ENCODE data around the gene TPP1. TPM values are rescaled to one million over a fixed set of nuclear protein-coding genes. Genes with fewer than 3 reads are reported as not detected.

The TPP1 gene
- total and polyA plus RNA-seq, 9 of the 15 experiments (the other 6 are each of a cell fraction or from before 2014, with no cell fraction given), result 7.5 to 75.8 (median 15.7) TPM

GRCh38 chr11:6658647-6659046, 39.4 kb upstream of the TPP1 start:
- Histone ChIP-seq H3K4me1 (replicated peaks in 1 of 2; ENCODE audit: control insufficient read depth in 2 of 2, insufficient read depth in 2 of 2, low read length in 2 of 2) (peaks cover 0 to 9% of the 10 kb centered on the region in 2 experiments; a peak in 3 of 5 replicates), H3K9me1 (ENCODE audit: control insufficient read depth, insufficient read depth, low read length) (no peaks in the 10 kb centered on the region), H4K20me1 (replicated peaks; ENCODE audit: control insufficient read depth, insufficient read depth, low read length) (no peaks in the 10 kb centered on the region), H2AFZ (ENCODE audit: low read depth, low read length) (no peak overlapping the region), H3K9ac (ENCODE audit: insufficient read depth in 1 of 2, low read depth in 2 of 2, low read length in 2 of 2) (no peak overlapping the region), H3K27me3 (ENCODE audit: control insufficient read depth in 2 of 2, insufficient read depth in 2 of 2, low read length in 2 of 2) (no peaks in the 10 kb centered on the region), H3K27ac (ENCODE audit: extremely low read depth, low read depth, low read length) (no peak overlapping the region), H3K4me3 (no peak overlapping the region), H3K4me2 (ENCODE audit: insufficient read depth, low read length) (no peak overlapping the region), H3K79me2 (ENCODE audit: control insufficient read depth, insufficient read depth, low read length) (no peaks in the 10 kb centered on the region), H3K9me3 (replicated peaks; ENCODE audit: control insufficient read depth, insufficient read depth, low read depth, low read length) (no peaks in the 10 kb centered on the region), H3K36me3 (ENCODE audit: control insufficient read depth, insufficient read depth, low read length) (no peaks in the 10 kb centered on the region)
- no TSS peak for BruUV-seq (replicated peaks)
- ATAC-seq (no peak), DNase-seq (ENCODE audit: extremely low read depth in 1 of 4, low spot score in 3 of 4) (no peak), FAIRE-seq (no peak)
- in situ Hi-C loops (cut with MboI) (no loop called here), intact Hi-C loops (cut with micrococcal nuclease) (no loop called here)
- no peak for TF ChIP-seq ZC3H4 (CRISPR knock-in tag; IDR thresholded peaks at IDR 0.05; ENCODE audit: borderline replicate concordance)
- TF ChIP-seq ZNF174 (CRISPR knock-in tag; IDR thresholded peaks at IDR 0.05), result no peak
- TF ChIP-seq GATAD2A (IDR thresholded peaks at IDR 0.05), result no peak
- TF ChIP-seq ZNF175 (CRISPR knock-in tag; IDR thresholded peaks at IDR 0.05; ENCODE audit: low read depth), result no peak
- TF ChIP-seq NONO (IDR thresholded peaks at IDR 0.05; ENCODE audit: low read depth in 2 of 2, low read length in 1 of 2), result no peak
- TF ChIP-seq RBM15 (IDR thresholded peaks at IDR 0.05; ENCODE audit: insufficient read depth, low read length), result no peak
- POLR2A ChIA-PET, result interaction anchor here (1.8 kb wide), 1 partner anchor 22 kb away, joined by 6 read pairs; no protein-coding TSS in a partner anchor
- CTCF ChIA-PET (ENCODE audit: low intra/inter-chr PET ratio), result no interaction called here

GRCh38 chr11:6657346-6657745, 38.1 kb upstream of the TPP1 start:
- Histone ChIP-seq H3K9me3 (replicated peaks; ENCODE audit: control insufficient read depth, insufficient read depth, low read depth, low read length) (no peaks in the 10 kb centered on the region), H2AFZ (ENCODE audit: low read depth, low read length) (no peak overlapping the region), H3K4me2 (ENCODE audit: insufficient read depth, low read length) (no peak overlapping the region), H3K4me3 (no peak overlapping the region), H3K27ac (ENCODE audit: extremely low read depth, low read depth, low read length) (no peak overlapping the region), H3K9me1 (ENCODE audit: control insufficient read depth, insufficient read depth, low read length) (no peaks in the 10 kb centered on the region), H3K4me1 (replicated peaks in 1 of 2; ENCODE audit: control insufficient read depth in 2 of 2, insufficient read depth in 2 of 2, low read length in 2 of 2) (peaks cover 0 to 9% of the 10 kb centered on the region in 2 experiments; a peak in 3 of 5 replicates), H3K36me3 (ENCODE audit: control insufficient read depth, insufficient read depth, low read length) (no peaks in the 10 kb centered on the region), H3K9ac (ENCODE audit: insufficient read depth in 1 of 2, low read depth in 2 of 2, low read length in 2 of 2) (no peak overlapping the region), H4K20me1 (replicated peaks; ENCODE audit: control insufficient read depth, insufficient read depth, low read length) (no peaks in the 10 kb centered on the region), H3K79me2 (ENCODE audit: control insufficient read depth, insufficient read depth, low read length) (no peaks in the 10 kb centered on the region), H3K27me3 (ENCODE audit: control insufficient read depth in 2 of 2, insufficient read depth in 2 of 2, low read length in 2 of 2) (no peaks in the 10 kb centered on the region)
- in situ Hi-C loops (cut with MboI) (no loop called here), intact Hi-C loops (cut with micrococcal nuclease) (no loop called here)
- ChIA-PET CTCF (ENCODE audit: low intra/inter-chr PET ratio) (no interaction called here), POLR2A (interaction anchor here (1.3 kb wide), 1 partner anchor 10 kb away, joined by 6 read pairs; no protein-coding TSS in a partner anchor)
- DNase-seq (ENCODE audit: extremely low read depth in 1 of 4, low spot score in 3 of 4) (no peak), ATAC-seq (no peak), FAIRE-seq (no peak)
- BruUV-seq (replicated peaks), result no TSS peak
- WGBS (ENCODE audit: insufficient coverage, low coverage, missing lambda C conversion rate), result 6% methylated on average over 1 of the region's 1 CpG
- peak; percentile 60; the same call in 1 of the 2 replicates for TF ChIP-seq ADNP (tag; IDR thresholded peaks at IDR 0.05)
- TF ChIP-seq CBX3 (IDR thresholded peaks at IDR 0.05; ENCODE audit: borderline replicate concordance in 1 of 2, low read length in 2 of 2), result 0 out of 3 replicates have a peak, but pooled peaks of 1 of the 2 experiments have one; percentile 31
- TF ChIP-seq ZNF592 (IDR thresholded peaks at IDR 0.05), result no peak
- no peak for TF ChIP-seq TFAM (CRISPR knock-in tag; conservative IDR thresholded peaks at IDR 0.05)

All from K562 (cell line).